T-helper 9 cell (primary cell): ENCODE results near the gene SLC66A3.
A peak's percentile ranks its signal among the peaks of the same experiment; 100 is the strongest.

Experiments used
- DNase-seq: peaks from one replicate; pipeline ENCODE4 v3.0.0-alpha.2; 2020
- total RNA-seq, 2 donors: gene quantifications; one replicate each; lab custom pipeline; 2026; lab: John Stamatoyannopoulos, UW

The SLC66A3 gene
- total RNA-seq: 20.8 to 41.6 reads per million in 2 donors

- DNase-seq: peak; percentile 21
Observed at GRCh38 chr2:11155381-11156035, at the start of gene SLC66A3. SLC66A3 (plus strand) TSS chr2:11155467; CDS start chr2:11155547, 80 bp downstream.

- DNase-seq: no peak
Observed at GRCh38 chr2:11109002-11109401, 46.3 kb upstream of the SLC66A3 start.

GRCh38 chr2:11112870-11113428, 42.3 kb upstream of the SLC66A3 start:
- DNase-seq: no peak

- DNase-seq: no peak
Observed at GRCh38 chr2:11117776-11118175, 37.5 kb upstream of the SLC66A3 start.

GRCh38 chr2:11118761-11119160, 36.5 kb upstream of the SLC66A3 start:
- DNase-seq: no peak

GRCh38 chr2:11121099-11121822, 34.0 kb upstream of the SLC66A3 start:
- no peak for DNase-seq

- DNase-seq: no peak
Observed at GRCh38 chr2:11121823-11122155, 33.5 kb upstream of the SLC66A3 start.

GRCh38 chr2:11122380-11122779, 32.9 kb upstream of the SLC66A3 start:
- no peak for DNase-seq

GRCh38 chr2:11123001-11123809, 32.1 kb upstream of the SLC66A3 start:
- DNase-seq: no peak

- DNase-seq: peak; percentile 57
Observed at GRCh38 chr2:11123856-11124759, 31.2 kb upstream of the SLC66A3 start.

- no peak for DNase-seq
Observed at GRCh38 chr2:11124760-11125068, 30.6 kb upstream of the SLC66A3 start.

GRCh38 chr2:11127761-11128160, 27.5 kb upstream of the SLC66A3 start:
- no peak for DNase-seq

- no peak for DNase-seq
Observed at GRCh38 chr2:11128243-11128951, 26.9 kb upstream of the SLC66A3 start.

GRCh38 chr2:11129598-11130449, 25.4 kb upstream of the SLC66A3 start:
- DNase-seq: peak; percentile 76

- no peak for DNase-seq
Observed at GRCh38 chr2:11131166-11131920, 23.9 kb upstream of the SLC66A3 start.

GRCh38 chr2:11132036-11132671, 23.1 kb upstream of the SLC66A3 start:
- DNase-seq: no peak

- no peak for DNase-seq
Observed at GRCh38 chr2:11133238-11133935, 21.9 kb upstream of the SLC66A3 start.

- no peak for DNase-seq
Observed at GRCh38 chr2:11133936-11134320, 21.3 kb upstream of the SLC66A3 start.

GRCh38 chr2:11134349-11134748, 20.9 kb upstream of the SLC66A3 start:
- DNase-seq: no peak
